NT2/D1 (cell line): ENCODE results near the gene CCDC184.
"Not testable (repeated sequence)": the region's sequence is repeated elsewhere in the genome, so short reads cannot be mapped to it uniquely, and the experiment has no call there.

Experiments used
- DNase-seq: peaks from one replicate; pipeline ENCODE4 v3.0.0-alpha.2; 2011; ENCODE audit warnings: low read depth, low spot score
- H3K27me3 ChIP-seq: 2 replicates; pipeline ENCODE4 v1.6.0; 2011; ENCODE audit warnings: mild to moderate bottlenecking; ENCODE audit not compliant: insufficient read length, insufficient read depth
- H3K36me3 ChIP-seq: 2 replicates; pipeline ENCODE4 v1.6.1; 2011; ENCODE audit warnings: mild to moderate bottlenecking, low read length, mixed read lengths; ENCODE audit not compliant: insufficient read depth, insufficient read length
- H3K4me1 ChIP-seq: 2 replicates; pipeline ENCODE4 v1.5.1; 2011; ENCODE audit not compliant: insufficient read depth, insufficient read length
- H3K4me3 ChIP-seq: 2 replicates; pipeline ENCODE4 v1.5.1; 2011; ENCODE audit warnings: low read depth; ENCODE audit not compliant: insufficient read length
- H3K9ac ChIP-seq: 2 replicates; pipeline ENCODE4 v1.6.0; 2011; ENCODE audit warnings: low read depth; ENCODE audit not compliant: insufficient read length
- H3K9me3 ChIP-seq: 2 replicates; pipeline ENCODE4 v1.5.1; 2011; ENCODE audit warnings: mild to moderate bottlenecking, low read length; ENCODE audit not compliant: insufficient read depth
- SUZ12 ChIP-seq: IDR thresholded peaks from 2 replicates; pipeline ENCODE4 v1.6.1; 2011; ENCODE audit not compliant: insufficient read length, insufficient read depth; ENCODE audit errors: extremely low read depth
- YY1 ChIP-seq: IDR thresholded peaks from 2 replicates; pipeline ENCODE4 v1.6.1; 2011; ENCODE audit not compliant: insufficient read length, insufficient read depth
- ZNF274 ChIP-seq: IDR thresholded peaks from 2 replicates; pipeline ENCODE4 v1.6.1; 2011; ENCODE audit warnings: mild to moderate bottlenecking, low read depth, low read length

The CCDC184 gene

DNA sequence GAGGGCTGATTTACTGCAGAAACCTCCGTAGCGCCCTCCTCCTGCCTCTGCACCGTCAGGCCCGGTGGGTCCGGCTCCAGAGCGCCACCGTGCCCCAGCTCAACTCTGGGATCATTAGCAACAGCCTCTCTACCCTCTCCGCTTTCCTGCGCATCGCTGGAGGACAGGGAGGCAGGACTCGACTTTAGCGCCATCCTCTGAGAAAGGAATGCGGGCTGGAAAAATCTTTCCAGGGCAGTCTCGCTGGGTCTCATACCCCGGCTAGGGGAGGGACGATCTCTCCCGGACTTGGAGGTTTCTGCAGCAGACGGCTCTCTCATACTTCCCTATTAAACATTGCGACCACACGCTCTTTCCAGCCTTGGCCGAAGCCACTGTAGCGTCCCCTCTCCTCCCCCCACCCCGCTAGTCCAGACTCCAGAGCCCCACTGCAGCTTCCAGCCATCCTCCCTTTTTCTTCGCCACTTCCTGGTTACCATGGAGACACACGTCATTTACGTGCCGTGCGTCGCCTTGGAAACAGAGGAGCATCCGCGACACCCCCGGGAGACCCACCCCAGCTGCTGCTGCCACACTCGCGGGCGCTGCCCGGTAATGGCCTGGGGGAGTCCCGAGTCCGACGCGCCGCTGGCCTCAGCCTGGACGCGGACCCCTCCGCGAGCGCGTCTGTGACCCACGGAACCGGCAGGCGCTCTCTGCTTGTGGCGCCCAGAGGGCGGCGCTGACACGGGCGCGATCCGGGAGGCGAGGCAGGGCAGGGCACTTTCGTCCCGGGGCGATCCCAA is at the start of gene CCDC184:
Gene CCDC184, plus strand, starts transcription at position 554 of the 785 bp plus-strand sequence. CDS start 479 bp downstream, outside the sequence.
- Histone ChIP-seq H3K4me3 (peak within 1 kb of the TSS; percentile 72), H3K27me3 (peaks cover 57% of the 10 kb centered on the region)

DNA sequence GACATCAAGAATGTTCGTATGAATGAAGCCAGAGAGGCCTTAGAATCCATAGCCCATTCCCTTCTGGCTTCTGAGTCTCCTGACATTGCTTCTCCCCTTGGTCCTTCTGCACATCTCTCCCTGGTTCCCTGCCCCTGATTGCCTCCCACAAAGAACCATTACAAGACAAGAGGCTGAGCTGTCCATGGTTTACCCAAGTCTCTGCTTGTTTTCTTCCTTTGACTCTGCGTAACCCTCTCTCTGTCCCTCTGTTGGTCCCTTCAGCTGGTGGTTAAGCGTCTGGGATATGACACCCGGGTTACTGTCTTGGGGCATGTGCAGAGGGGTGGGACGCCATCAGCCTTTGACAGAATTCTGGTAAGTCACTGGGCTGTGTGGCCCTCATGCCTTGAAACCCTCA is 48.4 kb upstream of the CCDC184 start:
- Histone ChIP-seq H3K27me3 (no peaks in the 10 kb centered on the region), H3K9ac (no peak overlapping the region), H3K36me3 (peaks cover 88% of the 10 kb centered on the region), H3K4me1 (no peaks in the 10 kb centered on the region), H3K4me3 (no peak overlapping the region), H3K9me3 (no peaks in the 10 kb centered on the region)
- no peak for DNase-seq
- TF ChIP-seq YY1 (no peak), ZNF274 (no peak), SUZ12 (no peak)

More for the DNA sequence above, at the start of gene CCDC184:
- DNase-seq, result peak; percentile 69
- Histone ChIP-seq H3K4me1 (peaks cover 11% of the 10 kb centered on the region), H3K9me3 (no peaks in the 10 kb centered on the region), H3K9ac (peak within 1 kb of the TSS; percentile 65), H3K36me3 (no peaks in the 10 kb centered on the region)
- TF ChIP-seq YY1, result no peak
- no peak for TF ChIP-seq ZNF274
- no peak for TF ChIP-seq SUZ12

DNA sequence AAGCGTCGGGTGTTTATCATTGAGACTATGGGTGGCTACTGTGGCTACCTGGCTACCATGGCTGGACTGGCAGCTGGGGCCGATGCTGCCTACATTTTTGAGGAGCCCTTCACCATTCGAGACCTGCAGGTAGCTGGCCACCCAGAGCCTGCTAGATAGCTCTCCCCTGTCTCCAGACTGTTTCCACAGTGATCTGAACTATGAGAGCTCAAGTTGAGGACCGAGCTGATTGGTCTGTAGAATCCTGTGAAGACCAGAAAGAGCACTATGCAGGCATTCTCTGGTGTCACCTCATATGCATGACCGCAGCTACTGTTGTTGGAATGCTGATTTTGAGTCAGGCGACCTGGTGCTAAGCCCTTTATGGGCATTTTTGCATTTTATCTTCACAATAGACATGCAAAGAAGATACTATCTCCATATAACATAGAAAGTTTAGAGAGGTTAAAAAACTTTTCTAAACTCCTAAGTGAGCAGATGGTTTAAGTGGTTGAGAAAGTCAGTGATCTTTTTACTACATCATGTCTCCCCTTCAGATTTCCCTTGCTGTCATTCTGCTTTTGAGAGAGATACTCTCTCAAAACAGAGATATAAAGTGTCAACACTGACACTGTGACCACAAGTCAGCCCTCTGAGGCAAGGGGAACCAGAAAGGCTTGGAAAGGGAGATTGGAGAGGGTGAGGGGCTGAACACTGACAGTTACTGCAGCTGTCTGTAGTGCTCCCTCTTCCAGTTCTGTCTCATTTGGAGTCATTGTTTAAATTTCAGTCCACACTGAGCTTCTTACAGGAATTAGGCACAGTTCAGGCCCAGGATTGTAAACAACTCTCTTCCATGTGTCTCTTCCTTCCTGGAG is 40.4 kb upstream of the CCDC184 start:
- peaks cover 14% of the 10 kb centered on the region; the same call in 1 of the 2 replicates for H3K9me3 ChIP-seq
- no peaks in the 10 kb centered on the region for H3K27me3 ChIP-seq
- H3K36me3 ChIP-seq, result peaks cover 84% of the 10 kb centered on the region
- H3K4me3 ChIP-seq, result no peak overlapping the region
- no peaks in the 10 kb centered on the region for H3K4me1 ChIP-seq
- TF ChIP-seq SUZ12 (no peak), ZNF274 (no peak), YY1 (no peak)
- DNase-seq, result peak; percentile 71
- no peak overlapping the region for H3K9ac ChIP-seq

DNA sequence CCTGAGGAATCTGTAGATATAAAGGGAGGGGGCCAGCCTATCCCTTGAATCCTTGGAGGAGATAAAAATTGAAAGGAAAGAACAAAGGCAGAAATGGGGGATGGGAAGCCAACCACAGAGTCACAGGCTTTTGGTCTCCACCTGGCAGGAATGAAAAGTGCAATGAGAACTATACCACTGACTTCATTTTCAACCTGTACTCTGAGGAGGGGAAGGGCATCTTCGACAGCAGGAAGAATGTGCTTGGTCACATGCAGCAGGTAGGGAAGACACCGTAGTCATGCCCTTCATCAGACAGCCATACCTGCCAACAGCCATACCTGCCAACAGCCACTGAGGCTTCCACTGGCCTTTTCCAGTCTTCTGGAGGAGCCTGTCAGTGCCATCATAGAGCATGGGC is 39.5 kb upstream of the CCDC184 start:
- DNase-seq, result no peak
- Histone ChIP-seq H3K36me3 (peaks cover 77% of the 10 kb centered on the region), H3K9me3 (peaks cover 14% of the 10 kb centered on the region; the same call in 1 of the 2 replicates), H3K27me3 (no peaks in the 10 kb centered on the region), H3K4me1 (no peaks in the 10 kb centered on the region), H3K9ac (no peak overlapping the region), H3K4me3 (no peak overlapping the region)
- TF ChIP-seq YY1 (no peak), SUZ12 (no peak), ZNF274 (no peak)

- DNase-seq, result no peak
- H3K9me3 ChIP-seq, result peaks cover 14% of the 10 kb centered on the region; the same call in 1 of the 2 replicates
- peaks cover 74% of the 10 kb centered on the region for H3K36me3 ChIP-seq
- no peak overlapping the region for H3K4me3 ChIP-seq
- no peak overlapping the region for H3K9ac ChIP-seq
- no peaks in the 10 kb centered on the region for H3K27me3 ChIP-seq
- no peaks in the 10 kb centered on the region for H3K4me1 ChIP-seq
- TF ChIP-seq ZNF274 (no peak), SUZ12 (no peak), YY1 (no peak)
Observed at GRCh38 chr12:48145981-48146380, 37.5 kb upstream of the CCDC184 start.

GRCh38 chr12:48151103-48151771 is 32.2 kb upstream of the CCDC184 start:
- Histone ChIP-seq H3K9ac (no peak overlapping the region), H3K4me1 (no peaks in the 10 kb centered on the region), H3K27me3 (no peaks in the 10 kb centered on the region), H3K4me3 (no peak overlapping the region), H3K9me3 (no peaks in the 10 kb centered on the region), H3K36me3 (peaks cover 31% of the 10 kb centered on the region)
- TF ChIP-seq SUZ12, result no peak
- no peak for TF ChIP-seq YY1
- no peak for TF ChIP-seq ZNF274
- no peak for DNase-seq

GRCh38 chr12:48155786-48156185 is 27.7 kb upstream of the CCDC184 start:
- H3K4me3 ChIP-seq, H3K9me3 ChIP-seq, H3K9ac ChIP-seq, H3K4me1 ChIP-seq, DNase-seq, H3K27me3 ChIP-seq: not testable (repeated sequence)
- peaks cover 11% of the 10 kb centered on the region for H3K36me3 ChIP-seq
